IMR-90 (cell line): ENCODE results near the gene IQSEC1. TPM values are rescaled to one million over a fixed set of nuclear protein-coding genes. Genes with fewer than 3 reads are reported as not detected.

ENCODE experiments used
- ATAC-seq: fragments of 200-7000 bp; cut with Tn5 transposase; 2 replicates; pipeline ENCODE4 v1.9.1; 2020; ENCODE audit warnings: low read depth, mild to moderate bottlenecking, moderate library complexity
- BruUV-seq: library from RNA; stranded (reverse); fragments of 400-500 nt; replicated peaks from 2 replicates; lab custom pipeline; 2021; lab: Mats Ljungman, UMichigan
- CTCF ChIA-PET: fragments of 300-600 bp; formaldehyde crosslinking; extraction: SDS; loops from one replicate; lab custom pipeline; 2021; ENCODE audit warnings: antibody characterized with exemption; lab: Yijun Ruan, JAX
- POLR2A ChIA-PET: fragments of 300-600 bp; sonication (Branson Sonifier 250); formaldehyde crosslinking; loops from one replicate; lab custom pipeline; 2022; ENCODE audit warnings: antibody characterized with exemption; ENCODE audit not compliant: unreplicated experiment; lab: Charles Lee
- DNase-seq: peaks from one replicate; pipeline ENCODE4 v3.0.0; 2013
- H2AFZ ChIP-seq: replicated peaks from 2 replicates; pipeline ENCODE3; 2013; ENCODE audit warnings: low read length, mild to moderate bottlenecking; ENCODE audit not compliant: poor library complexity
- H2AK5ac ChIP-seq: 2 replicates; pipeline ENCODE4 v1.6.1; 2013; ENCODE audit warnings: low read depth, low read length, inconsistent platforms
- H2AK9ac ChIP-seq: replicated peaks from 2 replicates; pipeline ENCODE3; 2013; ENCODE audit warnings: mild to moderate bottlenecking, low read depth, low read length, moderate library complexity; ENCODE audit not compliant: poor library complexity
- H2BK120ac ChIP-seq: 2 replicates; pipeline ENCODE4 v1.6.1; 2013; ENCODE audit warnings: low read depth, low read length, inconsistent platforms
- H2BK15ac ChIP-seq: 3 replicates; pipeline ENCODE4 v1.6.1; 2013; ENCODE audit warnings: low read depth, low read length, inconsistent platforms
- H2BK20ac ChIP-seq: 2 replicates; pipeline ENCODE4 v1.6.1; 2013; ENCODE audit warnings: low read depth, mild to moderate bottlenecking, inconsistent platforms, low read length, moderate library complexity
- H2BK5ac ChIP-seq: 2 replicates; pipeline ENCODE4 v1.6.1; 2013; ENCODE audit warnings: mild to moderate bottlenecking, low read depth, low read length, inconsistent platforms; ENCODE audit not compliant: poor library complexity, severe bottlenecking
- H3K14ac ChIP-seq: replicated peaks from 2 replicates; pipeline ENCODE4 v1.6.1; 2013; ENCODE audit warnings: low read depth, low read length, inconsistent platforms
- H3K18ac ChIP-seq: 2 replicates; pipeline ENCODE4 v1.6.1; 2013; ENCODE audit warnings: low read depth, low read length, control low read depth
- H3K23ac ChIP-seq: 2 replicates; pipeline ENCODE4 v1.6.1; 2013; ENCODE audit warnings: low read depth, low read length, inconsistent platforms
- H3K27ac ChIP-seq: 2 replicates; pipeline ENCODE4 v1.5.1; 2013; ENCODE audit warnings: mild to moderate bottlenecking, control low read depth, low read length; ENCODE audit not compliant: insufficient read depth
- H3K27me3 ChIP-seq: 2 replicates; pipeline ENCODE4 v1.6.1; 2013; ENCODE audit warnings: low read length; ENCODE audit not compliant: control insufficient read depth, insufficient read depth
- H3K36me3 ChIP-seq: 2 replicates; pipeline ENCODE4 v1.6.1; 2013; ENCODE audit warnings: low read length, mixed read lengths; ENCODE audit not compliant: control insufficient read depth, insufficient read depth
- H3K4ac ChIP-seq: 2 replicates; pipeline ENCODE4 v1.6.1; 2013; ENCODE audit warnings: low read depth, low read length, inconsistent platforms
- H3K4me1 ChIP-seq: 2 replicates; pipeline ENCODE4 v1.6.1; 2013; ENCODE audit warnings: low read length, mixed read lengths; ENCODE audit not compliant: control insufficient read depth, insufficient read depth
- H3K4me2 ChIP-seq: 2 replicates; pipeline ENCODE4 v1.6.1; 2013; ENCODE audit warnings: low read depth, mild to moderate bottlenecking, control low read depth, low read length, moderate library complexity
- H3K4me3 ChIP-seq: 2 replicates; pipeline ENCODE4 v1.5.1; 2013; ENCODE audit warnings: low read depth, mild to moderate bottlenecking, control low read depth, low read length, moderate library complexity; ENCODE audit not compliant: insufficient read depth
- H3K56ac ChIP-seq: 2 replicates; pipeline ENCODE4 v1.6.1; 2013; ENCODE audit warnings: low read length, inconsistent platforms; ENCODE audit not compliant: insufficient read depth; ENCODE audit errors: extremely low read depth
- H3K79me1 ChIP-seq, 2 experiments: 2 replicates each; pipeline ENCODE4 v1.6.1; 2013; ENCODE audit warnings: low read length in 2 of 2, inconsistent platforms in 1 of 2, low read depth in 1 of 2
- H3K9ac ChIP-seq: 2 replicates; pipeline ENCODE4 v1.6.1; 2013; ENCODE audit warnings: low read depth, low read length, control low read depth
- H3K9me1 ChIP-seq: 2 replicates; pipeline ENCODE4 v1.6.1; 2013; ENCODE audit warnings: low read length, inconsistent platforms; ENCODE audit not compliant: insufficient read depth
- H3K9me3 ChIP-seq: 2 replicates; pipeline ENCODE4 v1.6.1; 2013; ENCODE audit warnings: low read length; ENCODE audit not compliant: control insufficient read depth, insufficient read depth
- H4K20me1 ChIP-seq: 2 replicates; pipeline ENCODE4 v1.6.1; 2013; ENCODE audit warnings: low read length, inconsistent platforms; ENCODE audit not compliant: insufficient read depth
- H4K5ac ChIP-seq: 2 replicates; pipeline ENCODE4 v1.6.1; 2013; ENCODE audit warnings: mild to moderate bottlenecking, low read depth, low read length, control low read depth
- H4K8ac ChIP-seq, 2 experiments: 2 replicates each; pipeline ENCODE4 v1.6.1; 2013; ENCODE audit warnings: low read depth in 2 of 2, low read length in 2 of 2, control low read depth in 1 of 2, inconsistent platforms in 1 of 2
- H4K91ac ChIP-seq: 2 replicates; pipeline ENCODE4 v1.6.1; 2013; ENCODE audit warnings: low read depth, low read length, inconsistent platforms; ENCODE audit not compliant: insufficient read depth
- BHLHE40 ChIP-seq: fragments of 150-350 bp; IDR thresholded peaks from 2 replicates; pipeline ENCODE4 v1.6.1; 2016; ENCODE audit warnings: mild to moderate bottlenecking, low read depth, low read length
- USF2 ChIP-seq: fragments of 150-350 bp; IDR thresholded peaks from 2 replicates; pipeline ENCODE4 v1.6.1; 2017; ENCODE audit warnings: mild to moderate bottlenecking, antibody characterized with exemption, low read length, low read depth
- whole genome bisulfite sequencing, 2 experiments: methylation state at CpG; one replicate each; pipeline versions ENCODE4 v1.1.5 to v1.1.7; 2013; ENCODE audit warnings: missing lambda C conversion rate in 2 of 2; ENCODE audit not compliant: insufficient read length in 1 of 2; ENCODE audit errors: extremely low coverage in 2 of 2; 5-methylcytosine and 5-hydroxymethylcytosine counted together
- dilution Hi-C: fragments of 300-500 bp; cut with HindIII; formaldehyde crosslinking; loops from one replicate; pipeline ENCODE4 v1.14.3; 2018; ENCODE audit warnings: low sequenced_read_pairs; ENCODE audit not compliant: unreplicated experiment
- in situ Hi-C: fragments of 300-500 bp; cut with MboI; formaldehyde crosslinking; loops from 3 replicates; pipeline ENCODE4 v1.14.3; 2019; ENCODE audit warnings: low sequenced_read_pairs, inconsistent platforms, mixed read lengths
- intact Hi-C: fragments of 100-400 bp; cut with micrococcal nuclease; formaldehyde crosslinking; loops from 2 replicates; pipeline ENCODE4 v1.10.0; 2022
- polyA plus RNA-seq, 3 experiments: library from polyadenylated mRNA; depleted of rRNA; stranded (reverse); fragments of >200 nt; gene quantifications; 2 replicates each; pipeline ENCODE4 v1.2.3, GENCODE V29; 2012; ENCODE audit warnings: low replicate concordance in 1 of 3
- total RNA-seq: library from RNA; depleted of rRNA; stranded (reverse); fragments of >200 nt; gene quantifications from 2 replicates; pipeline ENCODE4 v1.2.3, GENCODE V29; 2012

IQSEC1 gene
- total and polyA plus RNA-seq, 2 of the 4 experiments (the other 2 are of a cell fraction), result 5.9 to 11.9 TPM

GRCh38 chr3:13003608-13004007 lies 69.6 kb downstream of the IQSEC1 start:
- ChIA-PET POLR2A (no interaction called here), CTCF (interaction anchor here (1.0 kb wide), 1 partner anchor 19 kb away, joined by 3 read pairs; no protein-coding TSS in a partner anchor)
- no peak overlapping the region for H2BK15ac ChIP-seq
- dilution Hi-C loops (no loop called here), in situ Hi-C loops (no loop called here), intact Hi-C loops (no loop called here)
- ATAC-seq (no peak), DNase-seq (no peak)
- no peak overlapping the region for H2AFZ ChIP-seq
- no peak overlapping the region for H3K56ac ChIP-seq
- H3K4me3 ChIP-seq, result no peak overlapping the region
- H3K36me3 ChIP-seq, result no peaks in the 10 kb centered on the region
- H3K23ac ChIP-seq, result no peak overlapping the region
- H4K5ac ChIP-seq, result no peak overlapping the region
- H3K4ac ChIP-seq, result no peak overlapping the region
- peaks cover 15% of the 10 kb centered on the region for H3K27me3 ChIP-seq
- H3K9ac ChIP-seq, result no peak overlapping the region
- WGBS, 2 experiments, result 67% methylated on average over 1 of the region's 4 CpGs; no CpG with 5 or more reads in 1 of the 2 experiments
- H4K91ac ChIP-seq, result no peak overlapping the region
- no TSS peak for BruUV-seq
- H3K4me1 ChIP-seq, result no peaks in the 10 kb centered on the region; the same call in 1 of the 2 replicates
- no peak overlapping the region for H3K18ac ChIP-seq
- H3K14ac ChIP-seq, result no peak overlapping the region
- H3K4me2 ChIP-seq, result no peak overlapping the region
- H2AK9ac ChIP-seq, result no peak overlapping the region
- H3K27ac ChIP-seq, result no peak overlapping the region
- no peak overlapping the region for H2AK5ac ChIP-seq
- no peaks in the 10 kb centered on the region for H3K9me1 ChIP-seq
- no peaks in the 10 kb centered on the region for H4K20me1 ChIP-seq
- no peaks in the 10 kb centered on the region for H3K9me3 ChIP-seq
- no peak overlapping the region for H4K8ac ChIP-seq
- H2BK5ac ChIP-seq, result no peak overlapping the region
- H2BK20ac ChIP-seq, result no peak overlapping the region
- TF ChIP-seq USF2 (no peak), BHLHE40 (no peak)
- no peaks in the 10 kb centered on the region for H3K79me1 ChIP-seq
- H2BK120ac ChIP-seq, result no peak overlapping the region
